GM18858 (cell line): Measurements from ENCODE around the gene CCDC148.
A peak's percentile ranks its signal among the peaks of the same experiment; 100 is the strongest.

Experiments
- ATAC-seq: cut with Tn5 transposase; IDR thresholded peaks from one replicate; pipeline ENCODE4 v1.9.1; 2021; ENCODE audit not compliant: unreplicated experiment

Gene CCDC148

DNA sequence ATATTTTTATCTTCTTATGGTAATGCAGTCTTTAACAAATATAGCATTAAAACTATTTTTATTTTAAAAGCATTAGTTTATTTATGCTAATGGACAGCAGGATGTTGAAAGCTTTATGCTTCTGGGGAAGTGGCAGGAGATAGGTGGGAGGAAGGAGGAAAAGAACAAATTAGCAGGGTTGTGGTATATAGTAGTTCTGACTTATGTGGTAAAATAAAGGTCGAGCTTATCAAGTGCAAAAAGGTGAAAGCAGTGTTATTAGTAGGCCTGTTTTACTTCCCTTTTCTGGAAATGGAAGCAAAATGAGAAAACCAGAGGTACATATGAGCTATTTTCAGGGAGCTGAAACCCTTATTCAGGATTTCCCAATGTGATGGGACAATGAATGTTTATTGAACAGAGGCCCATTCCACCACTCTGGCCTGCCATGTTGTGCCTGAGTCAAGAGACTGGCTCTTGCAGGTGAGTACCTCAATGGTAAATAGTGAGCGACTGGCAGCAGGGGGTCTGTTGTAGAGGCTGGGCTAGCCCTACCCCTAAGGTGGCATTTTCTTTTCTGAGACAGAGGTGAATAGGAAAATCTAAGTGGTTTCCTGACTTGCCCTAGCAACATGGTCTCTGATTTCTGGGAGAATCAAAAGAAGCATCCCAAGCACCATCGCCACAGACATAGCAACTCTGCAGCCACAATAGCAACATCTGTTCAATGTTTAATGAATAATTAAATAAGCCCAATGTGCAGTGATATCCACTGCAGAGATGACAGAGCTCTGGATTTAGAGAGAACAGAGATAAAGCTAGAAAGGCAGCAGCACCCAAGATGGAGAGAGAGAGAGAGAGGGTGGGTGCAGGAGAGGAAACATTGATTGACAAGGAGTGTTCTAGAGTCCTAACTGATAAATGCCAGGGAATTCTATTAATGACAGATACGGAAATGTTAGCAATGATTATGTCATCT is 235.2 kb downstream of the CCDC148 start:
- peak; percentile 66 for ATAC-seq

DNA sequence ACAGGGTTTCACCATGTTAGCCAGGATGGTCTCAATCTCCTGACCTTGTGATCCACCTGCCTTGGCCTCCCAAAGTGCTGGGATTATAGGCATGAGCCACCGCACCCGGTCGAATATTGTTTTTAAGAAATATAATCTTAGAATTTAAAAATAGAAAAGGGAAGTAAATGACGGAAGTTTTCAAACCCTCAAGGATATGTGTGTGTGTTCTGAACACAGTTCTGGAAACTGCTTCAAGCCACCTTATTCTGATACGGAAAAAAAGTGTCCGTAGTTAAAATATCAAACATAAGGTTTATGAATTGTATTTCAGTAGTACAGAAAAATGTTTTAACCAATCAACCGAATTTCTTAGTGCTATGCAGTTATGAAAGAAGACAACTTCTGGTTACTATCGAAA is 239.0 kb downstream of the CCDC148 start:
- no peak for ATAC-seq

DNA sequence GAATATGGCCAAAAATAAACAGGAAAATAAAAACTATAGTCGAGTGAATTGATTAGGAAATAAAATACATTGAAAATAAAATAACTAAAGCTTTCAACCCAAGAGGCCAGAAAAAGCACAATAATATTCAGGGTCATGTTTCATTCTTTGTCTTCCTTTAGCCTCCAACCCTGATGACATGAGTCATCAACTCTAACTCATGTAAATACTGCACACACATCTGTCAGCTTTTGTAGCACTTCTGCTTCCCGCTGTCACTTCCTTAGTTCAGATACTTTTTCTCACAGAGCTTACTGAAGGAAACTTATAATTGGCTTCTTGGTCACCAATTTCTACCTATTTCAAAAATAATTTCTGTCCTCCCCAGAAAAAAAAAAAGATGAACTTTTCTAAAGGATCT is 242.1 kb downstream of the CCDC148 start:
- peak; percentile 98 for ATAC-seq

DNA sequence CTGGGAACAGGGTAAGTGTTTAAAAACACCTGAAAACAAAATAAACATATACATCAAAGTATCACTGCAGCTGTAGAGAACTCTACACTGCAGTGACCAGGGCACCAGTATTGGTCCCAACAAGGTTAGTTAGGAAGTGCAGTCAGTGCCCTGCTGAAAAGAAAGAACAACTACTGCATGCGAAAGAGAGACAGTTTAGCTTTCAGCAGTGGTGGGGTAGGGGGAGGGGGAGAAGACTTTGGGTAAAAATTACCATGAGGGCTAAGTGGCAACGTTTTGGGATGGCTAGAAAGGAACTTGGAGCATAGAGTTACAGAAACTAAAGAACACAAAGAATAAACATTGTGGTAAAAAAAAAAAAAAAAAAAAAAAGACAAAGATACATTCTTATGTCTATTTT is 242.8 kb downstream of the CCDC148 start:
- no peak for ATAC-seq

DNA sequence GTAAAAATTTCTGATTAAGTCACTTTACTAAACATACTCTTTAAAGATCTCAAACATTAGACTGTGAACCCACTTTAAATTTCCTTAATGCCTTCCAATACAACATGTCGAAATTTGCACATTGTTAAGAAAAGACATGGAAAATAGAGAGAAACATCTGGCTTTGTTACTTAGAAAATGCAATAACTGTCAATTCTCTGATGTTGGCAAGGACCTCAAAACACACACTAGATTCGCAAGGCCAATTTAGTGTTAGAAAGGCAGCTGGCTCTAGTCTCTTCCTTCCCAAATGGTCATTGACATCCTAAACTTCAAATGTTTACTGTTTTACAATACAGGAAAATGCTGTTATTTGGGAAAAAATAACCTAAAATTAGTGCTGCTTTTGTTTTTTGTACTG is 244.3 kb downstream of the CCDC148 start:
- ATAC-seq: no peak

DNA sequence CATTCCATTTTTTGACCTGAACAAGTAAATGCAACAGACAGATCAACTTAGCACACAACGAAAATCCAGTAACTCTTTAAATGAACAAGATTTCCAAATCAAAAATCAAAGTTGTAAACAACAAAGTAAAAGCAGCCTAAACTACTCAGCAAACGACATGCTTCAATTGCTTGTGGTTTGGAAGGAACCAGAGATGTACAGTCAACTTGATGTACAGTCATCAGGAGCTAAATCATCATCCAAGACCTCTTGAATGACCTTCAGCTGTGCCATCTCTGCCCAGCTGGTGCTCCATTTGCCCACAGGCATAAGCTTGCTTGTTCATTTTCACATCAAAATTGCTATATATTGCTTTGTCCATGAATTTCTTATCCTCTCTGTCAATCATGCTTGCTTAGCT is 245.1 kb downstream of the CCDC148 start:
- ATAC-seq: no peak

DNA sequence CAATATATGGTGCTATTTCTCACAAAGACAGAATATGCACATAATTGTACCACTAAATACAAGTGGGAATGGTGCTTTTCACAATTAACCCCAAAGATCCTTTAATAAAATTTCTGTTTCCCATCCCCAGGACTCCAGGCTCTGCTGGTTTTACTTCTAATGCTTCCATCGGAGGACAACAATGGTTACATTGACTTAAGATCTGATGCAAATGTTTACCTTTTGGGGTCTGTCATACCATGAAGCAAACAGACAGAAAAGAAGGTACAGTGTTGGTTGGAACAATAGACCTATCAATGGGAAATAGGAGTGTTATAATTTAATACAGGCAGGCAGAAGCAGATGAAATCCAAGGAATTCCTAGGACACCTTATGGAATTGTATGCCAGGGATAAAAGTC is 249.2 kb downstream of the CCDC148 start:
- no peak for ATAC-seq

DNA sequence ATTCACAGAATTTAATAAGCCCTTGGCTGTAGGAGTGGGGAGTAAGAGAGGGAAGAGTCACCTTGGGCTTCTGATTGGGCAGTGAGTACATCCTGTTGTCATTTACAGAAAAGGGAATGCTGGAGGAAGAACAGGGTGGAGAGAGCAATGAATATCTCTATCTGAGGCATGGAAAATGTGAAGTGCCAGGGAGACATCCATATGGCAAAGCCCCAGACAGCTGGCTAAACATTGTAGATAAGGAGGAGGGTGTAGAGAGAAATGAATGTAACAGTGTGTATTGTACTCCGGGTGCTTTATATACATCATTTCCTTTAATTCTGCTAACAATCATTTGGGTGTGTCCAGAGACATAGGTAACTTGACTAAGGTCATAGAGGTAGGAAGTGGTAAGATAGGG is 251.3 kb downstream of the CCDC148 start:
- no peak for ATAC-seq

DNA sequence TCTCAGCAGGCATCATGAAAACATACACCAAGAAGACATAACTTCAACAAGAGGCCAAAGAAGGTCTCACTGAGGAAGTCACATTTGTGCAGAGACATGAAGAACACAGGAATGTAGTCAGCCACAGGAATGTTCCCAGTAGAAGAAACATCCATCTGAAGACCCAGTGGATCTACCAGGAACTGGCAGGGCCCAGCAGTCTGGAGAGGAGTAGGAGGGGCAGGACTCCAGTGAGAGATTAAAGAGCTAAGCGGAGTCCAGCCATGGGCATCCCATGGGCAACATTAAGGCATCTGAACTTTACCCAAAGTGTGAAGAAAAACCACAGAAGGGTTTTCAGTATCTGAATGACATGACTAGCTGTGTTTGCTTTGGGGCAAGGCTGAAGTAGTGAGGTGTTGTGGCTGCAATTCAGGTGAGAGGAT is 251.8 kb downstream of the CCDC148 start:
- ATAC-seq: peak; percentile 63

DNA sequence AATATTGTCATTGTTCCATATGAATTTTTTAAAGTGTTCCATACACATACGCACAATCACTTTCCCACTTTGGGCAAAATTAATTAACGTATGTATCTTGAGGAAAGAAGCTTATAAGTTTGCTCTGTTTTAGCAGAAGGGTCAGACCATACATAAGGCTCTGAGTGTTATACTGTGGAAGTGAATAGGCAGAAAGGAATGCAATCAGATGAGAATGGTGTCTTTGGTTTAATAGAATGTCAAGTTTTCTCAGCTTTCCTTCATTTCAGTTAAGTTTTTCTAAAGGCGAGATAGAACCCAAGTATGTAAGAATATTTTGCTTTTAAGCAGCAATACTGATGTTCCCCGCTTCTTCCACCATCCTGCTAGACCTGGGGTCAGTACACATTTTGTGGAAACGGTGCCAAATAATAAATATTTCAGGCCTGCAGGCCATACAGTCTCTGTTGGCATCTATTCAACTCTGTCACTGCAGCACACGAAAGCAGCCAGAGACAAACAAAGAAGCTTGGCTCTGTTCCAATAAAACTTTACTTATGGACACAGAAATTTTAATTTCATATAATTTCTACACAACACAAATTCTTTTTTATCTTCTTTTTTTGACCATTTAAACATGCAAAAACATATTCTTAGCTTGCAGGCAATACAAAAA is 254.3 kb downstream of the CCDC148 start:
- ATAC-seq: no peak

DNA sequence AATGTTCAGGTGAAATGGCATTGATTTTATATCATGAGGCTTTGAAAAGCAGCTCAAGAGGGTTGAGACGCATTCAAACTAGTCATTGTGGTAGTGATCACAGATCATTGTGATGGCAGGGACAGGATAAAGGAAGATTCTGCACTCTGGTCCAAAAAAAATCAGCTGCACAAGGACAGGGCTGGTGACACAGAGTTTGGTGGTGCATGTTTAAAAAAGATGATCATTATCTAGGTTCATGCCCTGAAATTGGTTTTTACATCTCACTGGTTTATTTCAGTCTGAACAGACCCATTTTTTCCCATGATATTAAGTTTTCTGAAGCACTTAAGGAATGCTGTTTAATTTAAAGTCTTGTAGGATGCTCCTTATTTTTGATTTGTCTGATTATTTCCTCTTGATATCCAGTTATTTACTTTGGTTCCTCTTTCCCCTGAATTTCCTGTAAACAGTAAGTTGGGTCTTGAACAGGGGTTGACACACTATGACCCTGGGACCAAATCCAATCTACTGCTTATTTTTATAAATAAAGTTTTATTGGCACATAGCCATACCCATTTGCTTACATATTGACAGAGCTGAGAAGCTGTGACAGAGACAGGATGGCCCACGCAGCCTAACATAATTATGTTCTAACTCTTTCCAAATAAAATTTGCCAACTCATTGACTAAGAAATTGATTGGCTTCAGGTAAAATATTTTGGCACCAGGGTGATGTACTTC is 256.5 kb downstream of the CCDC148 start:
- no peak for ATAC-seq

DNA sequence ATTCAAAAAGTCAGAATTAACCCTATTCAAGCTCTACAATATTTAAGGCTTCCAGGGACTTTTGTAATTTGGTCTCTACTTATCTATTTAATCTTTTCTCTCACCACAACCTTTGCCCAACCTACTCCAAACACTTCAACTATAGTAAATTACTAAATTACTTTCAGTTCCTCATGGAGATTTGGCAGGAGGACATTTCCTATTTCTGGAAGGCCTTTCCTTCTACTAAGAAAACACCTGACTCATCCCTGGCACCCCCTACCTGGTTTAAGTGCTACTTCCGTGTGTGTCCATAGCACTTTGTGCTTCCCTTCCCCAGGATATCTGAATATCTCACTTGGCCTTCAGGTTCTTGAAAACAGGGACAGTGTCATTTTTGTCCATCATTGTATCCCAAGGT is 258.6 kb downstream of the CCDC148 start:
- ATAC-seq: no peak

DNA sequence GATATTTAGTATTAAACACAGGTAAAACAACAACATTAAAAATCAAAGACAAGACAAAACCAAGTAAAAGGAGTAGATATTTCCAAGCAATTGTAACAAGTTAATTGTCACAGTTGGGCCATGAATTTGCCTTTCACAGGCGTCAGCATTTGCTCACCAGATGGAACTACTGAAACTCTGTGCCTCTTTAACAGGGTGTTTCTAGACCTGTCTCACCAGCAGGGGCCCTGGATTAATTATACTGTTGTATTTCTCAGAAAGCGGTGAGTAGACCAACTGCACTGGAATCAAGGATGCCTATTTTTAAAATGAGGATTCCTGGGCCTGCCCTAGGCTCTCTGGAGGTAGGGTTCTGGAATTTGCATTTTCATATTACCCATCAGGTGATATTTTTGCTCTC is 262.3 kb downstream of the CCDC148 start:
- ATAC-seq: no peak

DNA sequence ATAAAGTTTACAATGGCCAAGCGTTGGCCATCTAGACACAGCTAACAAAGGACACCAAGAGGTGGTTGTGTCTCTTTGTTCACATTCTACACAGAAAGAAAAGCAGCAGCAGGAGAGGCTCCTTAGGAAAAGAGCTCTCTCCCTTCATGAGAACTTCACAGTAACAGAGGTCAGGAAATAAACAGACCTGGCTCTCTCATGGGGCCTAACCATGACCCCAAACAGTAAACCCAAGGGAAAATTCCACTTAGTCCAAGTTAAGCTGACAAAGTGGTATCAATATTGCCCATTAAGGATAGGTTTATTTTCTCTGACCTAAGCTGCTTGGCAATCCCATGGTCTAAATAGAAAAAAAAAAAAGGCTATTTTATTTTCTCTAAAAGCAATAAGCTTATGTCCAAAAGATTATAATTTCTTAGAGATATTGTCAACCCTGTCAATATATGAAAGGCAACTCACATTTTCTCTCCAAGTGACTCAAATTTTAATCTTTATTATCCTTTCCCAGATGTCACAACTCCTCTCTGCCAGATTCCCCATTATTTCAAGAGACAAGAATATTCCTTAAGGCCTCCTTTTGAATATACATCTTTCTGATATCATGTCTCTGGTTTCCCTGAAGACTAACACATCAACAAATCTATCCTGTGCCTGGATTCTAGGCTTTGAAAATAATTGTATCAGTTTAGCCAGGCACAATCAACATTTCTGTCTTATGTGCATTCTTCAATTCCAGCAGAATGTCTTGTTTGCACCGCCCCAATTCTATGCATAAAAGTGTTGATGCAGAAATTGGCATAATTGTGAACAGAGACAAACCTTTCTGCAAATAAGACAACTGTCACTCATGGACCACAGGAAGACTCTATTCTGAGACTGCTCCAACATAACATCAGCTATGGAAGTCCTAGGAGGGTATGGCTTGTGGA is 263.8 kb downstream of the CCDC148 start:
- ATAC-seq: no peak

DNA sequence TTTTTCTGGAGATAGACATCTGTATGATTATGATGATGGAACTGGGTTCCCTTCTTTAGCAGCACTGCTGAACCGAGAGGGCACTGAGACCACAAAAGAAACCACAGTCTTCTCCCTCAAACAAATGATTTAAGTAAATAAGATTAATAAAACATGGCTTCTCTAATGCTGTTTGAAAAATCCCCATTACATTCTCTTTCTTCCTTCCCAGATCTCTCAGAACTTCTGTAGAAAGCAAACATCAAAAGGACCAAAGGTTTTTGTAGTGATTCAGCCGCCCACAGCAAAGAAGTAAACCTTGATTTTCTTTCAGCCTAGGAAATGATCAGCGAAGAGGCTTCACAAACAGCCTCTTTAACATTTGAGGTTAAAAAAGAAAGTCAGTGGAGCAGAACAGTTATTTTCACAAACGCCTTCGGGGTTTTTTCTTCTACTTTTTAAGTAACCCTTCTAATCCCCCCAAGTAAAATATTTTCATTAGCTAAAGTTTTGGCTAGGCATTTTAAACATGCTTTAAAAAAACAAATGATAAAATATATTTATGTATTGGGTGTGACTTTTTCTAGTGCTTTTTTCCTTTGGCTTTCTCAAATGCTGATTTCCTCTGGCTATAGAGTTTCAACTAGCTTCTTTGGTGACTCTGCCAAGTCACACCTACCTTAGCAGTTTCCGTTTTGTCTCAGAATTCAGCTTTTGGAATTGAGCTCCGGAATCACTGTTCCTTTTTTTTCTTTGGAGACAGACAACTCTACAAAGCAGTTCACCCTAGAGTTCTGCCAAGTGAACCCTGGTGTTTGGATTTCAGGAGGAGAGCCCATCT is 265.3 kb downstream of the CCDC148 start:
- peak; percentile 75 for ATAC-seq

DNA sequence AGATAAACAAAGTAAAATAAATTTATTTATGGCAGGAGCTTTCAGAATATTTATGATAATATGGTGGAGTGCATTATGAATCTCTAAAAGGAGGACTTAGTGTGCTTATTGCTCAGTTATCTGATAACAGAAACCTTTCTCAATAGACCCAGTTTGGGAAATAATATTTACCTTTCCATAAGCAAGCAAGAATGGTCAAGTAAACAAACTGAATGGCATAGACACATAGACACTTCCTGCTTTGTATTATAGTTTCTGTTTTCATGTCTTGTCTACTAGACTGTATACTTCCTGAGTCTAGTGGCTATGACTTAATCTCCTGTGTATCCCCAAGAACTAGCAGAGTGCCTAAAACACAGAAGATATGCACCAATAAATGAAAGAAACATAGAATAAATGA is 267.0 kb downstream of the CCDC148 start:
- peak; percentile 43 for ATAC-seq

DNA sequence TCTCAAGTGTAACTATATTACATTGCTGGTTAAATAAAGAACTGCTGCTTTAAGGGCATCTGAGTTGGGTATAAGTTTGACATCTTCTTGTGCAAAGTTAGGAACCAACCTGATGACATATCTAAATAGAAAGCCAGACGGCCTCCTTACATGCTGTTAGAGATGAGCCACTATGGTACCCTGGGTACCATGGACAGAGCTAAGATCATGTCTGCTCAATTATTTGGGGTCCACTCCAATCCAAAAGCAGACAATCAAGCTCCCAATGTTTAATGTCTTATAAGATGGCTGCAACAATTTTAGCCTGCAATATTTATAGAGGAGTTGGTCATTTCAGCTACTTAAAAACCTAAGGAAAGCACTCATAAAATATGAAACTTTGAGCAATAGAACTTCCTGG is 268.6 kb downstream of the CCDC148 start:
- ATAC-seq: no peak

DNA sequence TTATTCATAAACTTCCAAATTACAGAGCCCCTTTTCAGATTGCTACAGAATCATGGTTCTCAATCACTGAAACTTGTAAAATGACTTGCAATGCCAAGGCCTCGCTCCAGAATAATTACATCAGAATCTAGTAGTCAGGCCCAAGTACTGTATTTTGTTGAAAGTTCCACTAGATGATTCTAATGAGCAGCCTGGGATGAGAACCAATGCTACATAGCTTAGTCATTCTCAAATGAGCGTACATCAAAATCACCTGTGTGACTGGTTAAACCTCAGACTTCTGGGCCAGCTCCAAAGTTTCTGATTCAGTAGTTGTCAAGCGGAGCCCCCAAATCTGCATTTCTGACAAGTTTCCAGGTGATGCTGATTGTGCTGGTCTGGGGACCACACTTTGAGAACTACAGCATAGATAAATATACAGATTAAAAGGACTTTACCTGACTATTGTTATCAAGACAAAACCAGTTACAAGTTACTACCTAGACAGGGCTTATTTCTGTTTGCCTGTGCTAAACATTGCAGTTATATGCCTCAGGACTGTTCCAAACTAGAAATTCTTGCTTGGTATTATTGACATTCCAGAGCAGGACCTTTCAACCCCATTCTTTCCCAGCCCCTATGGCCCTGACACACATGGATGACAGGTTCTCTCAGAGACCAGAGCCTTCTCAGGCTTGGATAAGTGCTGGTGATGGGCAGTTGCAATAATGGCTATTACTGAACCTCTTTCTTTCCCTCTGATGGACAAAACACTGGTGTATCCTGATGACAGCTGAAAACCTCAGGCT is 271.8 kb downstream of the CCDC148 start:
- no peak for ATAC-seq

DNA sequence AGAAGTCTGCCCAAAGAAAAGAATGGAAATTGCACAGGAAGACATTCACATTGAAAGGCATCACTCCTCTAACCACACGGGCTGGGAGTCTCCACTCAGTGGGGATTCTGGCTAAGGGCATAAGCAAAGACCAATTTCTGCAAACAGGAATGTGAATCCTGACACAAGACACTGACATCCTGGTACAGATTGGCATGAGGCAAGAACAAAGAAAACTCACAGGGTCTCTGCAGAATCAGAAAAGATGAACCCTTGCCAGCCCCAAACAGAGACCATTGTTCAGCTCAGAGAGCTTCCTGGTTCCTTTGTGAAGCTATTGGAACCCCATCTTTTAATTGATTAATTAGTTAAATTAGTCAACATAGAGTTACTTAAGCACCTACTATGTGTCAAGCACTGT is 272.6 kb downstream of the CCDC148 start:
- no peak for ATAC-seq
